Suprapubic skin (tissue), 2 donors: ENCODE measurements around the gene UXT.

Experiments
- EP300 ChIP-seq: sonication (generic); formaldehyde crosslinking; IDR thresholded peaks from one replicate; pipeline ENCODE4 v1.6.1; 2017; ENCODE audit warnings: antibody characterized with exemption
- POLR2A ChIP-seq, 2 donors: fragments of 450-650 bp; IDR thresholded peaks; one replicate each; pipeline ENCODE4 v1.6.1; 2017; ENCODE audit warnings: antibody characterized with exemption in 2 of 2, mild to moderate bottlenecking in 2 of 2, moderate library complexity in 2 of 2

GRCh38 chrX:47611489-47611888, 47.5 kb downstream of the UXT start:
- TF ChIP-seq EP300 = no peak
- no peak for TF ChIP-seq POLR2A (IDR thresholded peaks at IDR 0.05)
